IMR-90 (cell line): ENCODE measurements around the gene CYS1. TPM values are rescaled to one million over a fixed set of nuclear protein-coding genes. Genes with fewer than 3 reads are reported as not detected.

Source experiments
- ATAC-seq: fragments of 200-7000 bp; cut with Tn5 transposase; 2 replicates; pipeline ENCODE4 v1.9.1; 2020; ENCODE audit warnings: low read depth, mild to moderate bottlenecking, moderate library complexity
- BruUV-seq: library from RNA; stranded (reverse); fragments of 400-500 nt; replicated peaks from 2 replicates; lab custom pipeline; 2021; lab: Mats Ljungman, UMichigan
- CTCF ChIA-PET: fragments of 300-600 bp; formaldehyde crosslinking; extraction: SDS; loops from one replicate; lab custom pipeline; 2021; ENCODE audit warnings: antibody characterized with exemption; lab: Yijun Ruan, JAX
- POLR2A ChIA-PET: fragments of 300-600 bp; sonication (Branson Sonifier 250); formaldehyde crosslinking; loops from one replicate; lab custom pipeline; 2022; ENCODE audit warnings: antibody characterized with exemption; ENCODE audit not compliant: unreplicated experiment; lab: Charles Lee
- DNase-seq: peaks from one replicate; pipeline ENCODE4 v3.0.0; 2013
- H2AFZ ChIP-seq: replicated peaks from 2 replicates; pipeline ENCODE3; 2013; ENCODE audit warnings: low read length, mild to moderate bottlenecking; ENCODE audit not compliant: poor library complexity
- H2AK5ac ChIP-seq: 2 replicates; pipeline ENCODE4 v1.6.1; 2013; ENCODE audit warnings: low read depth, low read length, inconsistent platforms
- H2AK9ac ChIP-seq: replicated peaks from 2 replicates; pipeline ENCODE3; 2013; ENCODE audit warnings: mild to moderate bottlenecking, low read depth, low read length, moderate library complexity; ENCODE audit not compliant: poor library complexity
- H2BK120ac ChIP-seq: 2 replicates; pipeline ENCODE4 v1.6.1; 2013; ENCODE audit warnings: low read depth, low read length, inconsistent platforms
- H2BK15ac ChIP-seq: 3 replicates; pipeline ENCODE4 v1.6.1; 2013; ENCODE audit warnings: low read depth, low read length, inconsistent platforms
- H2BK20ac ChIP-seq: 2 replicates; pipeline ENCODE4 v1.6.1; 2013; ENCODE audit warnings: low read depth, mild to moderate bottlenecking, inconsistent platforms, low read length, moderate library complexity
- H2BK5ac ChIP-seq: 2 replicates; pipeline ENCODE4 v1.6.1; 2013; ENCODE audit warnings: mild to moderate bottlenecking, low read depth, low read length, inconsistent platforms; ENCODE audit not compliant: poor library complexity, severe bottlenecking
- H3K14ac ChIP-seq: replicated peaks from 2 replicates; pipeline ENCODE4 v1.6.1; 2013; ENCODE audit warnings: low read depth, low read length, inconsistent platforms
- H3K18ac ChIP-seq: 2 replicates; pipeline ENCODE4 v1.6.1; 2013; ENCODE audit warnings: low read depth, low read length, control low read depth
- H3K23ac ChIP-seq: 2 replicates; pipeline ENCODE4 v1.6.1; 2013; ENCODE audit warnings: low read depth, low read length, inconsistent platforms
- H3K27ac ChIP-seq: 2 replicates; pipeline ENCODE4 v1.5.1; 2013; ENCODE audit warnings: mild to moderate bottlenecking, control low read depth, low read length; ENCODE audit not compliant: insufficient read depth
- H3K27me3 ChIP-seq: 2 replicates; pipeline ENCODE4 v1.6.1; 2013; ENCODE audit warnings: low read length; ENCODE audit not compliant: control insufficient read depth, insufficient read depth
- H3K36me3 ChIP-seq: 2 replicates; pipeline ENCODE4 v1.6.1; 2013; ENCODE audit warnings: low read length, mixed read lengths; ENCODE audit not compliant: control insufficient read depth, insufficient read depth
- H3K4ac ChIP-seq: 2 replicates; pipeline ENCODE4 v1.6.1; 2013; ENCODE audit warnings: low read depth, low read length, inconsistent platforms
- H3K4me1 ChIP-seq: 2 replicates; pipeline ENCODE4 v1.6.1; 2013; ENCODE audit warnings: low read length, mixed read lengths; ENCODE audit not compliant: control insufficient read depth, insufficient read depth
- H3K4me2 ChIP-seq: 2 replicates; pipeline ENCODE4 v1.6.1; 2013; ENCODE audit warnings: low read depth, mild to moderate bottlenecking, control low read depth, low read length, moderate library complexity
- H3K4me3 ChIP-seq: 2 replicates; pipeline ENCODE4 v1.5.1; 2013; ENCODE audit warnings: low read depth, mild to moderate bottlenecking, control low read depth, low read length, moderate library complexity; ENCODE audit not compliant: insufficient read depth
- H3K56ac ChIP-seq: 2 replicates; pipeline ENCODE4 v1.6.1; 2013; ENCODE audit warnings: low read length, inconsistent platforms; ENCODE audit not compliant: insufficient read depth; ENCODE audit errors: extremely low read depth
- H3K79me1 ChIP-seq, 2 experiments: 2 replicates each; pipeline ENCODE4 v1.6.1; 2013; ENCODE audit warnings: low read length in 2 of 2, inconsistent platforms in 1 of 2, low read depth in 1 of 2
- H3K9ac ChIP-seq: 2 replicates; pipeline ENCODE4 v1.6.1; 2013; ENCODE audit warnings: low read depth, low read length, control low read depth
- H3K9me1 ChIP-seq: 2 replicates; pipeline ENCODE4 v1.6.1; 2013; ENCODE audit warnings: low read length, inconsistent platforms; ENCODE audit not compliant: insufficient read depth
- H3K9me3 ChIP-seq: 2 replicates; pipeline ENCODE4 v1.6.1; 2013; ENCODE audit warnings: low read length; ENCODE audit not compliant: control insufficient read depth, insufficient read depth
- H4K20me1 ChIP-seq: 2 replicates; pipeline ENCODE4 v1.6.1; 2013; ENCODE audit warnings: low read length, inconsistent platforms; ENCODE audit not compliant: insufficient read depth
- H4K5ac ChIP-seq: 2 replicates; pipeline ENCODE4 v1.6.1; 2013; ENCODE audit warnings: mild to moderate bottlenecking, low read depth, low read length, control low read depth
- H4K8ac ChIP-seq, 2 experiments: 2 replicates each; pipeline ENCODE4 v1.6.1; 2013; ENCODE audit warnings: low read depth in 2 of 2, low read length in 2 of 2, control low read depth in 1 of 2, inconsistent platforms in 1 of 2
- H4K91ac ChIP-seq: 2 replicates; pipeline ENCODE4 v1.6.1; 2013; ENCODE audit warnings: low read depth, low read length, inconsistent platforms; ENCODE audit not compliant: insufficient read depth
- CEBPB ChIP-seq: IDR thresholded peaks from 2 replicates; pipeline ENCODE4 v1.6.1; 2012; ENCODE audit warnings: low read depth, low read length, improper control_type of control experiment
- CHD1 ChIP-seq: IDR thresholded peaks from 2 replicates; pipeline ENCODE4 v1.6.1; 2012; ENCODE audit warnings: low read depth, low read length, improper control_type of control experiment
- CTCF ChIP-seq: conservative IDR thresholded peaks from 2 replicates; pipeline ENCODE4 v1.5.1; 2012; ENCODE audit warnings: mild to moderate bottlenecking, low read depth, low read length, improper control_type of control experiment
- ELK1 ChIP-seq: fragments of 150-350 bp; IDR thresholded peaks from 2 replicates; pipeline ENCODE4 v1.6.1; 2016; ENCODE audit warnings: low read depth, mild to moderate bottlenecking, low read length, moderate library complexity, borderline replicate concordance
- FOS ChIP-seq: fragments of 150-350 bp; IDR thresholded peaks from 2 replicates; pipeline ENCODE4 v1.6.1; 2016; ENCODE audit warnings: low read depth, low read length
- MAFK ChIP-seq: IDR thresholded peaks from 2 replicates; pipeline ENCODE4 v1.6.1; 2012; ENCODE audit warnings: low read depth, low read length, improper control_type of control experiment
- MAZ ChIP-seq: IDR thresholded peaks from 2 replicates; pipeline ENCODE4 v1.6.1; 2012; ENCODE audit warnings: low read depth, mild to moderate bottlenecking, low read length, improper control_type of control experiment, moderate library complexity, borderline replicate concordance
- NFE2L2 ChIP-seq: fragments of 150-350 bp; IDR thresholded peaks from 2 replicates; pipeline ENCODE4 v1.6.1; 2016; ENCODE audit warnings: low read depth, mild to moderate bottlenecking, low read length
- POLR2A ChIP-seq: IDR thresholded peaks from 2 replicates; pipeline ENCODE4 v1.6.1; 2012; ENCODE audit warnings: mild to moderate bottlenecking, low read depth, low read length
- RAD21 ChIP-seq: IDR thresholded peaks from 2 replicates; pipeline ENCODE4 v1.6.1; 2012; ENCODE audit warnings: low read length, improper control_type of control experiment
- RCOR1 ChIP-seq: IDR thresholded peaks from 2 replicates; pipeline ENCODE4 v1.6.1; 2012; ENCODE audit warnings: mild to moderate bottlenecking, low read length, improper control_type of control experiment; ENCODE audit not compliant: insufficient replicate concordance
- SMC3 ChIP-seq: fragments of 150-350 bp; IDR thresholded peaks from 2 replicates; pipeline ENCODE4 v1.6.1; 2016; ENCODE audit warnings: low read depth, mild to moderate bottlenecking, antibody characterized with exemption, low read length, moderate library complexity
- WGBS, 2 experiments: methylation state at CpG; one replicate each; pipeline versions ENCODE4 v1.1.5 to v1.1.7; 2013; ENCODE audit warnings: missing lambda C conversion rate in 2 of 2; ENCODE audit not compliant: insufficient read length in 1 of 2; ENCODE audit errors: extremely low coverage in 2 of 2; 5-methylcytosine and 5-hydroxymethylcytosine counted together
- dilution Hi-C: fragments of 300-500 bp; cut with HindIII; formaldehyde crosslinking; loops from one replicate; pipeline ENCODE4 v1.14.3; 2018; ENCODE audit warnings: low sequenced_read_pairs; ENCODE audit not compliant: unreplicated experiment
- in situ Hi-C: fragments of 300-500 bp; cut with MboI; formaldehyde crosslinking; loops from 3 replicates; pipeline ENCODE4 v1.14.3; 2019; ENCODE audit warnings: low sequenced_read_pairs, inconsistent platforms, mixed read lengths
- intact Hi-C: fragments of 100-400 bp; cut with micrococcal nuclease; formaldehyde crosslinking; loops from 2 replicates; pipeline ENCODE4 v1.10.0; 2022
- polyA plus RNA-seq, 3 experiments: library from polyadenylated mRNA; depleted of rRNA; stranded (reverse); fragments of >200 nt; gene quantifications; 2 replicates each; pipeline ENCODE4 v1.2.3, GENCODE V29; 2012; ENCODE audit warnings: low replicate concordance in 1 of 3
- total RNA-seq: library from RNA; depleted of rRNA; stranded (reverse); fragments of >200 nt; gene quantifications from 2 replicates; pipeline ENCODE4 v1.2.3, GENCODE V29; 2012

The CYS1 gene
- total and polyA plus RNA-seq, 2 of the 4 experiments (the other 2 are of a cell fraction): under 0.01 to 0.12 TPM

- 0 out of 2 replicates have a peak, but pooled peaks have one; percentile 10 for TF ChIP-seq FOS
- TF ChIP-seq MAFK: no peak
- TF ChIP-seq RAD21: no peak
- no peak for TF ChIP-seq NFE2L2
Measured at GRCh38 chr2:10009811-10010781, 70.1 kb downstream of the CYS1 start (continued).

- no peak overlapping the region for H3K4me2 ChIP-seq
- DNase-seq (no peak), ATAC-seq (no peak)
- no peak overlapping the region for H2BK5ac ChIP-seq
- H3K9ac ChIP-seq: no peak overlapping the region
- peaks cover 10% of the 10 kb centered on the region for H3K9me1 ChIP-seq
- intact Hi-C loops: no loop called here
- ChIA-PET CTCF (interaction anchor here (1.5 kb wide), 1 partner anchor 19 kb away, joined by 4 read pairs; no protein-coding TSS in a partner anchor), POLR2A (no interaction called here)
- no peak overlapping the region for H2AFZ ChIP-seq
- H3K4me3 ChIP-seq: no peak overlapping the region
- no peak overlapping the region for H3K56ac ChIP-seq
- H4K20me1 ChIP-seq: no peaks in the 10 kb centered on the region
- no TSS peak for BruUV-seq
- no peak overlapping the region for H3K18ac ChIP-seq
- peaks cover 28% of the 10 kb centered on the region for H3K4me1 ChIP-seq
- H3K14ac ChIP-seq: no peak overlapping the region
- 92% methylated on average over 2 of the region's 19 CpGs; no CpG with 5 or more reads in 1 of the 2 experiments for WGBS, 2 experiments
- no peaks in the 10 kb centered on the region for H3K79me1 ChIP-seq
- no peak overlapping the region for H3K23ac ChIP-seq
- no peak overlapping the region for H2BK20ac ChIP-seq
- no peaks in the 10 kb centered on the region for H3K36me3 ChIP-seq
- H2AK5ac ChIP-seq: peak overlapping the region; percentile 29
- H3K27ac ChIP-seq: no peak overlapping the region; the same call in 1 of the 2 replicates
- no peaks in the 10 kb centered on the region for H3K9me3 ChIP-seq
- H3K4ac ChIP-seq: peak overlapping the region; percentile 32; the same call in 1 of the 2 replicates
- dilution Hi-C loops: no loop called here
- in situ Hi-C loops: no loop called here
- peak overlapping the region; percentile 54 for H4K91ac ChIP-seq
- peak overlapping the region; percentile 87 for H2AK9ac ChIP-seq
- H4K8ac ChIP-seq: no peak overlapping the region
- H2BK120ac ChIP-seq: peak overlapping the region; percentile 18; the same call in 1 of the 2 replicates
- no peaks in the 10 kb centered on the region for H3K27me3 ChIP-seq
- peak overlapping the region; percentile 42; the same call in 1 of the 3 replicates for H2BK15ac ChIP-seq
- no peak overlapping the region for H4K5ac ChIP-seq
- TF ChIP-seq RCOR1: no peak
- TF ChIP-seq FOS: no peak
- no peak for TF ChIP-seq CEBPB
- TF ChIP-seq MAZ: no peak
- no peak for TF ChIP-seq MAFK
- TF ChIP-seq CTCF: no peak
- TF ChIP-seq CHD1: no peak
- TF ChIP-seq SMC3: no peak
- TF ChIP-seq NFE2L2: no peak
- no peak for TF ChIP-seq ELK1
- TF ChIP-seq POLR2A: no peak
Measured at GRCh38 chr2:10009271-10009810, 70.9 kb downstream of the CYS1 start.
